ENCODE data around the gene RIMS4.

RIMS4 gene

GRCh38 chr20:44730441-44730840, 79.9 kb downstream of the RIMS4 start:
- ChIA-PET POLR2A (no interaction called here), CTCF (interaction anchor here (1.4 to 13.0 kb wide), 4 partner anchors 9 to 47 kb away, joined by 4 to 178 read pairs (median 6); no protein-coding TSS in a partner anchor)
- DNase-seq (ENCODE audit: extremely low spot score): no peak
- no peak for TF ChIP-seq CTCF (IDR thresholded peaks at IDR 0.05; ENCODE audit: control extremely low read depth, extremely low read depth, low read depth, missing control alignments)

- no peak for TF ChIP-seq CTCF (IDR thresholded peaks at IDR 0.05; ENCODE audit: control extremely low read depth, extremely low read depth, low read depth, missing control alignments)
- CTCF ChIA-PET: interaction anchor here (1.9 to 13.0 kb wide), 2 partner anchors 16 to 45 kb away, joined by 5 to 178 read pairs; no protein-coding TSS in a partner anchor
- POLR2A ChIA-PET: no interaction called here
- no peak for DNase-seq (ENCODE audit: extremely low spot score)
These were observed 81.4 kb downstream of the RIMS4 start for GRCh38 chr20:44728801-44729443.

GRCh38 chr20:44727651-44728050, 82.7 kb downstream of the RIMS4 start:
- ChIA-PET POLR2A (no interaction called here), CTCF (interaction anchor here (0.9 to 13.0 kb wide), 2 partner anchors 21 to 44 kb away, joined by 3 to 178 read pairs; no protein-coding TSS in a partner anchor)
- DNase-seq (ENCODE audit: extremely low spot score): no peak
- TF ChIP-seq CTCF (IDR thresholded peaks at IDR 0.05; ENCODE audit: control extremely low read depth, extremely low read depth, low read depth, missing control alignments): no peak

GRCh38 chr20:44727039-44727438, 83.3 kb downstream of the RIMS4 start:
- ChIA-PET POLR2A (no interaction called here), CTCF (interaction anchor here (0.9 to 13.0 kb wide), 2 partner anchors 20 to 43 kb away, joined by 3 to 178 read pairs; no protein-coding TSS in a partner anchor)
- DNase-seq (ENCODE audit: extremely low spot score): no peak
- no peak for TF ChIP-seq CTCF (IDR thresholded peaks at IDR 0.05; ENCODE audit: control extremely low read depth, extremely low read depth, low read depth, missing control alignments)

- TF ChIP-seq CTCF (IDR thresholded peaks at IDR 0.05; ENCODE audit: control extremely low read depth, extremely low read depth, low read depth, missing control alignments): no peak
- DNase-seq (ENCODE audit: extremely low spot score): no peak
- ChIA-PET POLR2A (no interaction called here), CTCF (interaction anchor here (13.0 kb wide), 1 partner anchor 42 kb away, joined by 178 read pairs; no protein-coding TSS in a partner anchor)
These were observed 84.5 kb downstream of the RIMS4 start for GRCh38 chr20:44725837-44726236.

GRCh38 chr20:44724423-44725091, 85.8 kb downstream of the RIMS4 start:
- no peak for DNase-seq (ENCODE audit: extremely low spot score)
- CTCF ChIA-PET: interaction anchor here (1.0 to 13.0 kb wide), 3 partner anchors 9 to 41 kb away, joined by 5 to 178 read pairs (median 13); no protein-coding TSS in a partner anchor
- POLR2A ChIA-PET: no interaction called here
- TF ChIP-seq CTCF (IDR thresholded peaks at IDR 0.05; ENCODE audit: control extremely low read depth, extremely low read depth, low read depth, missing control alignments): no peak

All from GM10248 (cell line).